GM12892 (cell line): ENCODE data around the gene SDHAF2.
"Not testable (repeated sequence)": the region's sequence is repeated elsewhere in the genome, so short reads cannot be mapped to it uniquely, and the experiment has no call there.

Experiments
- DNase-seq: peaks from one replicate; pipeline ENCODE4 v3.0.0; 2011; ENCODE audit not compliant: insufficient read length
- FAIRE-seq: peaks from 2 replicates; lab custom pipeline; 2011; peaks lifted over from hg19 to GRCh38; lab: Jason Lieb, UNC
- POLR2A ChIP-seq: IDR thresholded peaks from 2 replicates; pipeline ENCODE4 v1.6.1; 2011; ENCODE audit warnings: low read depth, low read length, control low read depth
- POLR2AphosphoS5 ChIP-seq: IDR thresholded peaks from 2 replicates; pipeline ENCODE4 v1.6.1; 2011; ENCODE audit warnings: low read depth, low read length, control low read depth
- TAF1 ChIP-seq: IDR thresholded peaks from 2 replicates; pipeline ENCODE4 v1.6.1; 2011; ENCODE audit warnings: low read depth, mild to moderate bottlenecking, control low read depth, low read length, borderline replicate concordance

Gene SDHAF2

GRCh38 chr11:61437496-61437895 is 7.6 kb downstream of the SDHAF2 start:
- DNase-seq = no peak
- no peak for FAIRE-seq
- TF ChIP-seq POLR2AphosphoS5 = no peak
- no peak for TF ChIP-seq TAF1
- no peak for TF ChIP-seq POLR2A

GRCh38 chr11:61439615-61440014 is 9.7 kb downstream of the SDHAF2 start:
- TF ChIP-seq TAF1 (no peak), POLR2AphosphoS5 (no peak), POLR2A (no peak)
- DNase-seq = no peak
- no peak for FAIRE-seq

GRCh38 chr11:61442616-61443015 is 12.7 kb downstream of the SDHAF2 start:
- FAIRE-seq = no peak
- DNase-seq = no peak
- TF ChIP-seq POLR2A (no peak), TAF1 (no peak), POLR2AphosphoS5 (no peak)

GRCh38 chr11:61445516-61445915 is 15.6 kb downstream of the SDHAF2 start:
- DNase-seq (no peak), FAIRE-seq (no peak)
- TF ChIP-seq TAF1 = no peak
- TF ChIP-seq POLR2AphosphoS5 = no peak
- no peak for TF ChIP-seq POLR2A

GRCh38 chr11:61446211-61446651 is 16.3 kb downstream of the SDHAF2 start:
- FAIRE-seq (peak; percentile 86), DNase-seq (peak; percentile 47)
- TF ChIP-seq POLR2AphosphoS5 (no peak), POLR2A (no peak), TAF1 (no peak)

GRCh38 chr11:61447601-61448551 is 18.0 kb downstream of the SDHAF2 start:
- TF ChIP-seq TAF1 (no peak), POLR2AphosphoS5 (no peak), POLR2A (no peak)
- no peak for DNase-seq
- FAIRE-seq = no peak

GRCh38 chr11:61448552-61448927 is 18.6 kb downstream of the SDHAF2 start:
- no peak for DNase-seq
- no peak for FAIRE-seq
- TF ChIP-seq POLR2A (no peak), TAF1 (no peak), POLR2AphosphoS5 (no peak)

GRCh38 chr11:61452825-61453224 is 22.9 kb downstream of the SDHAF2 start:
- TF ChIP-seq POLR2A (no peak), TAF1 (no peak), POLR2AphosphoS5 (no peak)
- DNase-seq (no peak), FAIRE-seq (no peak)

- DNase-seq (no peak), FAIRE-seq (no peak)
- TF ChIP-seq POLR2A = no peak
- no peak for TF ChIP-seq POLR2AphosphoS5
- TF ChIP-seq TAF1 = no peak
Observed at GRCh38 chr11:61453695-61454094, 23.8 kb downstream of the SDHAF2 start.

- TF ChIP-seq POLR2AphosphoS5 (no peak), TAF1 (no peak), POLR2A (no peak)
- no peak for FAIRE-seq
- DNase-seq = no peak
Observed at GRCh38 chr11:61454520-61454919, 24.6 kb downstream of the SDHAF2 start.

GRCh38 chr11:61460474-61460881 is 30.6 kb downstream of the SDHAF2 start:
- TF ChIP-seq TAF1 (no peak), POLR2A (no peak), POLR2AphosphoS5 (no peak)
- DNase-seq (no peak), FAIRE-seq (no peak)

- TF ChIP-seq TAF1 = no peak
- TF ChIP-seq POLR2A = no peak
- no peak for TF ChIP-seq POLR2AphosphoS5
- DNase-seq (no peak), FAIRE-seq (no peak)
Observed at GRCh38 chr11:61460986-61461385, 31.1 kb downstream of the SDHAF2 start.

GRCh38 chr11:61467602-61468001 is 37.7 kb downstream of the SDHAF2 start:
- not testable (repeated sequence) for FAIRE-seq, DNase-seq
